ENCODE measurements around the gene ZNFX1.
"Not testable (repeated sequence)": the region's sequence is repeated elsewhere in the genome, so short reads cannot be mapped to it uniquely, and the experiment has no call there.

The ZNFX1 gene

DNA sequence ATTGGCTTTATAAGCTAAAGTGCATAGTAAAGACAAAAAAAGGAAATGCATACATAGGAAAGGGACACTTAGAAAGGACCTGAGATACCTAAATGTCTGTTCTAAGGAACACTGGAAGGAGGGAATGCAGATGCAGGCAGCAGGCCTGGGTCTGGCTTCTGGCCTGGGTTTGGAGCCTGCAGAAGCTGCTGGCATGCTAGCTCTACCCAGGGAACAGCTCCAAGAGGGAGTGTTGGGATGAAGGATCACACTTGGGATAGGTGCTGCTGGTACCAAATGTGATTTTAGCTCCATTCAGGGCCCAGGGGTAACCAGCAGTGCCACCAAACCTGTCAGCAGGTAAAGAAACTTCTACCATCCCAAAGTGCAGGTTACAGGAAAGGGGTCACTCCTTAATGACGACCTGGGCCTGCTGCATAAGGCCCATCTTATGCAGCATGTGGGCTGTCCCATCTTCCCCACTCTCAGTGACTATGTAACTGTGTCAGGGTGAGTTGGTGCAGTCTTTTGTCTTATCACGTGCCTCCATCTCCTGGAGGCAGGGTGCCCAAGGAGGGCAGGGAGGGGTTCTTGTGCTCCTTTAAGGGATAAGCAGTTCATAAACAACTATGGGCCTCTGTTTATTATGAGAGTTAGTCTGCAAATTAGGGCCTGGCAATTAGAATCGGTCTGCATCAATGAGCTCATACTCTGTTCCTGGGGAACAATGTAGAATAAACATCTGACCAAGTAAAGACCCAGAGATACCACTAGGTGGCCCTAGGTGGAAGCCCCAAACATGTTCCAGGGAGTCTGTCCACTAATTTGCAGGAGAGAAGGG lies 31.7 kb downstream of the ZNFX1 start:
- DNase-seq: peak; percentile 40

DNA sequence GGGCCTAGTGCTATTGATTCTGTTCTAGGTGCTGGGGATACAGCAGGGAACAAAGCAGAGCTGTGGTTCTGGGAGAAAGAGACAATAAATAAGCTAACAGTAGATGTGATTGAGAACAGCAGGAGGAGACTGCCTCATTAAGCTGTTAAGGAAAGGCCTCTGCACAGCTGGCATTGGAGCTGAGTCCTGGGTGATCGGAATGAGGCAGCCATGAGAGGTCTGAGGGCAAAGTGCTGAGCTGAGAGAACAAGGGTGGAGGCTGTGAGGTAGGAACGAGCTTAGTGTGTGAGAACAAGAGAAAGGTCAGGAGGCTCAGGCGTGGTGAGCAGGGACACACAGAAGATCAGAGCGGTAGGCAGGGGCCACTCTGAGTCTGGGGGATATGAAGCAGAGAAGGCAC lies 40.3 kb downstream of the ZNFX1 start:
- no peak for DNase-seq

DNA sequence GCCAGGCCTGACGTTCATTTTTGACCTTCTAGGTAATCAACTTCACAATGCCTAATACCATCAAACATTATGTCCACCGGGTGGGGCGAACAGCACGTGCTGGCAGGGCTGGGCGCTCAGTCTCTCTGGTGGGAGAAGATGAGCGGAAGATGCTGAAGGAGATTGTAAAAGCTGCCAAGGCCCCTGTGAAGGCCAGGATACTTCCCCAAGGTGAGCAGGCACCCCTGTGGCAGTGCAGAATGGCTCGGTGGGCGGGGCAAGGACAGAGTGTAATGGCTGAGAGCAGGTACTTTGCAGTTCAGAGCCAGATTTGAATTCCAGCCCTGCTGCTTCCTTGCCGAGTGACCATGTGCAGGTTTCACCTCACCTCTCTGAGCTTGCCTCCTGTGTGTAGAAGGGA lies 41.6 kb downstream of the ZNFX1 start:
- DNase-seq: no peak

DNA sequence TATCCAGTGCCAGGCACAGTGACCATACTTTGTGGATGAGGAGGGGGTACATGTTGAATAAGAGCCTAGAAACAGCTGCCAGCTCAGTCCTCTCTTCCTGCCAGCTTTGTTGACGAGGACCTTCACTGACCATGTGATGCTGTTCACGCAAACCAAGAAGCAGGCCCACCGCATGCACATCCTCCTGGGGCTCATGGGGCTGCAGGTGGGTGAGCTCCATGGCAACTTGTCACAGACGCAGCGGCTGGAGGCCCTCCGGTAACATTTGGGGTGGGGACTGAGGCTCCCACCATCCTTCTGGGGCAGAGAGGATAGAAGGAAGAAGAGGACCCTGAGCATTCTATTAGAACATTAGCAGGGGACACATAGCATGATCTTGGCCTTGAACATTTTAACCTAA lies 43.0 kb downstream of the ZNFX1 start:
- no peak for DNase-seq

- DNase-seq: no peak
These were observed 44.6 kb downstream of the ZNFX1 start for GRCh38 chr20:49233226-49233625.

DNA sequence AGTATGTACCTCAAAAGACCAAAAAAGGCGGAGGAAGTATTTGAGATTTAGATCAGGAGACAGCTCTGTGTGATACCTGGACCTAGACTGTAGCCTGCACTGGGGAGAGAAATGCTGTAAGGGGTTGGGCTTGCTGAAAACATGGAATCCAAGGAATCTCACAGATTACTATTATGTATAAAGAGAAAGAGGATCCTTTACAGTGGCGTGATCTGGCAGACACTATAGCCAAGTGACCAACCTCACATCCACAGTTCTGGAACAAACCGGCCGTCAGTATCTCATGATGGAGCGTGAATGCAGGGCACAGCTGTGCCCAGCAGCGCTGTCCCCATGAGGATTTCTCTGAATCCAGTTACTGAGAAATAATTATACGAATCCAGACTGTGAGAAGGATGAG lies 46.4 kb downstream of the ZNFX1 start:
- DNase-seq: no peak

GRCh38 chr20:49230561-49231133 lies 47.2 kb downstream of the ZNFX1 start:
- no peak for DNase-seq

DNA sequence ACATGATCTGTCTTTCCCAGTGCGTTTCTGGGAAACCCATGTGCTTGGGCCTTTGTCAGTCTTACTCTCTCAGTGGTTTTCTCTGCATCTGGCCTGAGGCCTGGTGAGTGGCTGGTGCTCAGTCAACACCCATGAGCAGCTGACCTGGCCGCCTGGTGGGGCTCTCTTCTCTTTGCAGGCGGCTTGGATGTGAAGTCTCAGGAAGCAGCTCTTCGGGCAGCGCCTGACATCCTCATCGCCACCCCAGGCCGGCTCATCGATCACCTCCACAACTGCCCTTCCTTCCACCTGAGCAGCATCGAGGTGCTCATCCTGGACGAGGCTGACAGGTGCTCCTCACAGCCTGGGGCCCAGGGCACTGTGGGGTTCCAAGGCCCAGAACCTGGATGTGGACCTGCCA lies 47.8 kb downstream of the ZNFX1 start:
- no peak for DNase-seq

DNA sequence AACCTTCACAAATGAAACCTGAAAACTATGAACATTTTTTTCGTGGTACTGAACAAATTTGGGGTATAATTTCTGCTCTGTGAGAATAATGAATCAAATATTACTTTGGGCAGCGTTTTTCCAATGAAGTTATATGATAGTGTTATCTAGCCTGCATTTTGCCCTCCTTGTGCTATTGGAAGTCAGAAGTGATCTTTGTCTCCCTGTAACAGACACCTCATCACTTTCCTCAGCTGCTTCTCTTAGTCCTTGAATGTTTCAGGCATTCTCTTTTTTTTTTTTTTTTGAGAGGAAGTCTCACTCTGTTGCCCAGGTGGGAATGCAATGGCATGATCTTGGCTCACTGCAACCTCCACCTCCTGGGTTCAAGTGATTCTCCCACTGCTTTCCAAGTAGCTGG lies 48.5 kb downstream of the ZNFX1 start:
- no peak for DNase-seq

DNA sequence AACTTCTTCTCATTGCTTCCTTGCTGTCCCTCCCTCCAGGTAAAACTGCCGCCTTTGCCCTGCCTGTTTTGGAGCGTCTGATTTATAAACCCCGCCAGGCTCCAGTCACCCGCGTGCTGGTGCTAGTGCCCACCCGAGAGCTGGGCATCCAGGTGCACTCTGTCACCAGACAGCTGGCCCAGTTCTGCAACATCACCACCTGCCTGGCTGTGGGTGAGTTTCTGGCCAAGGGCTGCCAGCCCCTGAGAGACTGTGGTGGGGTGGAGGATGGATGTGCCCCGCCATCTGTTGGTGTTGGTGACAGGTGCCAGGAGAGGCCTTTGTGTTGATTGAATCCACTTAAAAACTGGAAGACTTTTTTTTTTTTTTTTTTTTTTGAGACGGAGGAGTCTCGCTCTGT lies 49.2 kb downstream of the ZNFX1 start:
- no peak for DNase-seq

GRCh38 chr20:49225896-49226295 lies 52.0 kb downstream of the ZNFX1 start:
- DNase-seq: no peak

DNA sequence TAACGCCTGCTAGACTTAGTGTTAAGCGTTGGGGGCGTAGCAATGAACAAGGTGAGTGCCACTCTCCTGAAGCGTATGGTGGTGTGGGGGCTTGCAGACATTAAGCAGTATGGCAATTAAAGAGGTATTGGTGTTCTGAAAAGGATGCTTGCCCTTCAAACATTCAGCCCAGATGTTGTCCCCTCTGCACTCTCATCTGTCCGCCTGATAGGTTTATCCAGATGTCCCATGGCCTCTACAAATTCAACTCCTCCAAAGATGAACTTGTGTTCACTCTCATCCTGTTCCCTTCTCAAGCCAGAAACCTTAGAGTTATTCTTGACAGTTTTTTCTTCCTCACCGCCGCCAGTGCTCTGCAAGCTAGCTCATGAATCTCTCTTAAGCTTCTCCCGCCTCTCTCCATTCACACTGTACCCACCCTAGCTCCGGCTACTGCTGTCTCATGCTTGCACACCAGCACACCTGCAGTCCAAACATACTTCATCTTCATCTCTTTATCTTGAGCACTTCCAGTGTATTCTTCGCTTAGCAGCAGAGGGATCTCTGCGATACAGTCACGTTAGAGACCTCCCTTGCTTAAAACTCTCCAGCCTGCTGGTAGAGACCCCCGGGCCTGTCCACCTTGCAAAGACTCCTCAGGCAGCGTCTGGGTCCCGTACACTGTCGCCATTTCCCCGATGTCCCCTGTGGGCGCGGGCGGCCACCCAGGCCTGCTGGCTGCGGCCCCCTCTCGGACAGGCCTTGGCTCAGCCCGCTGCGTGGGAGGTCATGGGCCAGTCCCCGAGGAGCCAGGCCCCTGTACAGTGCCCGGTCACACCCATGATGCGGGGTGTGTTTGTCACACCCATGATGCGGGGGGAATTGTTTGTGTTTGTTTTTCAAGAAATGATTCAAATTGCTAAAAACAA lies 57.7 kb downstream of the ZNFX1 start:
- no peak for DNase-seq

DNA sequence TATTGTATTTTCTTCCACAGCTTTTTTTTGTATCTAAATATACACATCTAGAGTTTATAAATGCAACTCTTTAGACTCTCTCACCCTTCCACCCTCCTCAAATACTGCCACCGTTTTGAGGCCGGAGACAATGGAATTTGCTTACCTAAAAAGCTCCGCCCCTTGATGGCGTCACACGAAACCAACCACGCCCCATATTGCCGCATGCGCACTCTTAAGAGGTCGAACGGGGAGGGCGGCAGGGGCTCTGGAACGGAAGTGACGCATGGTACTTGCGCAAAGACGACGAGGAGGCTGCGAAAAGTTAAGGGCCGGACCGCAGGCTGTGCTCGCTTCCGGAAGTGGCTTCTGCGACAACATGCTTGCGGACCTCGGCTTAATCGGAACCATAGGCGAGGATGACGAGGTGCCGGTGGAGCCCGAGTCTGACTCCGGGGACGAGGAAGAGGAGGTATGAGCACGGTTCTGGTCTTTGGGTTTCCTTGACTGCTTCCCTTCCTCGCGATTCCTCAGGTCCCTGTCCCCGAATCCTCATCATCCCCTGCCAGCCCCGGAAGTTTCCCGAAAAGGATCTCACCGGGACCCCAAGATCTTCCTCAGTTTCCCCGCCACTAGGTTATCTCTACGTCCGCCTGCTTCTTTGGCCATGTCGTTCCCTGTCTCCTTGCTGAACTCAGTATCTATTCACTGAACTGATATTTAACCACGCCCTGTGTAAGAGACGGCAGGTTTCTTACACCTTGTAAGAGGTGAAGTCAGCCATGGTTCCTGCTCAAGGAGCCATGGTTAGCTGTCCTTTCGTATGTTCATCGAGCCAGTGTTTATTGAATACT lies 58.5 kb downstream of the ZNFX1 start, which contains the start of gene DDX27:
TSS of gene DDX27 (plus strand) at position 326 of the 833 bp plus-strand sequence. CDS start at position 359, 33 bp downstream.
- peak; percentile 99 for DNase-seq

GRCh38 chr20:49218739-49219090 lies 59.1 kb downstream of the ZNFX1 start:
- DNase-seq: not testable (repeated sequence)

- DNase-seq: peak; percentile 90
These were observed 60.8 kb downstream of the ZNFX1 start for GRCh38 chr20:49216991-49217578.

DNA sequence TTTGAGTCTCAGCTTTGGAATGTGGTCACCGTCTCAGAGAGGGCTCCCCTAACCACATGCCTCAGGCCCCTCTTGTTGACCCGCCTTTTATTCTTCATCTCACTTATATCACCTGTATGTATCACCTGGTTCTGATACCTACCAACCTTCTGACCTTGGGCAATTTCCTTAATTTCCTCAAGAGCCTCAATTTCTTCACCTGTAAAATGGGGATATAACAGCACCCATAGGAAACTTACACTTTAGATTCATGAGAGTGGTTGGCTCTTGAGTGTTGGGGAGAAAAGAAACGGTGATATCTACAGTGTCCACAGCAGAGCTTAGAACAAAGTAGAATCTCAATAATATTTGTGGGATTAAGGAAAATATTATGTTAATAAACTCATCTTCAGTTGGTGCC lies 62.6 kb downstream of the ZNFX1 start:
- DNase-seq: no peak

DNA sequence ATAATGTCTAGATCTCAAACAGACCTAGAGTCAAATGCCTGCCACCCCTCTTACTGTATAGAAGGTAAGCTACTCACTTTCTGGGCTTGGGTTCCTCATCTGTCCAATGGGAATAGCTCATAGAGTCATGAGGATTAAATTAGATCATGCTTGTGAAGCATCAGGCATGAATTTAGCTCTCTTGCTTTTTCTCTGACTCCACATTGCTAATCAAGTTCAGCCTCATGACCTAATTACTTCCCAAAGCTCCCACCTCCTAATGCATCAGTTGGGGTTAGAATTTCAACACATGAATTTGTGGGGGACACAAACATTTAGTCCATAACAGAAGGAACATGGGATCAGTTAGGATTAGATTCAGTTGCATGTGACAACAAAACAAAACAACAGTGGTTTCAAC lies 63.3 kb downstream of the ZNFX1 start:
- no peak for DNase-seq

DNA sequence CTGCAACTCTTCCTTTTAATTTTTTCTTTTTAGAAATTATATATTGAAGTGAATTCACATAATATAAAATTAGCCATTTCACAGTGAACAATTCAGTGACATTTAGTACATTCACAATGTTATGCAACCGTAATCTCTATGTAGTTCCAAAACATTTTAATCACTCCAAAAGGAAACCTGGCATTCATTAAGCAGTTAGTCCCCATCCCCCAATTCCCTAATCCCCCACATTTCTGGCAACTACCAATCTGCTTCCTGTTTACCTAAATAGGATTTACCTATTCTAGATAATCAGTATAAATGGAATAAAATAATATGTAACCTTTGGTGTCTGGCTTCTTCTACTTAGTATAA lies 67.1 kb downstream of the ZNFX1 start:
- DNase-seq: no peak

GRCh38 chr20:49210101-49210756 lies 67.6 kb downstream of the ZNFX1 start:
- no peak for DNase-seq

DNA sequence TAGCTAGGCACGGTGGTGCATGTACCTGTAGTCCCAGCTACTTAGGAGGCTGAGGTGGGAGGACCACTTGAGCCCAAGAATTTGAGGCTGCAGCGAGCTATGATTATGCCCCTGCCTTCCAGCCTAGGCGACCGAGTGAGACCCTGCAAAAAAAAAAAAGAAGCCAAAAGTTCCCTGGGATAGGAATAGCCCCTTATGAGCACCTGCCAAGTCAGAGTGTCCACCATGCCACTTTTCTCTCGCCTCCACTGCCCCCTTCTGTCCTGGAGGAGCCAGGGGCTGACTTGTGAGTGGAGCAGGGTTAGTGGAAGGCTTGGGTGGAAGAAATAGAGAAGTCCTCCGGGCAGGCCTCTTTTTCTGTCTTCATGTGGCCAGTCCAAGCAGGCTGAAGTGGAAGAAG lies 70.8 kb downstream of the ZNFX1 start:
- no peak for DNase-seq

- no peak for DNase-seq
These were observed 74.1 kb downstream of the ZNFX1 start for GRCh38 chr20:49203746-49204145.

DNA sequence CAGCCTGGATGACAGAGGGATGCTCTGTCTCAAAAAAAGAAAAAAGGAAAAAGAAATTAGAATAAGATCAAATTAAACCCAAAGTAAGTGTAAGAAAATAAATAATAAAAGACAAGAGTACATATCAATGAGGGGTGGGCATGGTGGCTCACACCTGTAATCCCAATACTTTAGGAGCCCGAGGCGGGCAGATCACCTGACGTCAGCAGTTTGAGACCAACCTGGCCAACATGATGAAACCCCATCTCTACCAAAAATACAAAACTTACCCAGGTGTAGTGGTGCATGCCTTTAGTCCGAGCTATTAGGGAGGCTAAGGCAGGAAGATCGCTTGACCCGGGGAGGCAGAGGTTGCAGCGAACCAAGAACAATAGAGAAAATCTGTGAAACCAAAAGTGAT lies 74.8 kb downstream of the ZNFX1 start:
- DNase-seq: no peak
